HepG2 (cell line): ENCODE measurements around the gene STKLD1.

ENCODE experiments used
- HNRNPUL1 ChIP-seq: fragments of 200-400 bp; formaldehyde crosslinking; IDR thresholded peaks from 2 replicates; pipeline ENCODE4 v1.6.1; 2017; ENCODE audit warnings: low read depth, mild to moderate bottlenecking, low read length, moderate library complexity
- KLF15 ChIP-seq: sonication (generic); formaldehyde crosslinking; IDR thresholded peaks from 2 replicates; pipeline ENCODE4 v1.8.1; 2023; ENCODE audit warnings: borderline replicate concordance, mild to moderate bottlenecking, inconsistent platforms, missing genetic modification reagents, mixed read lengths
- POLR2A ChIP-seq, 2 experiments: IDR thresholded peaks; 2 replicates each; pipeline ENCODE4 v1.6.1; 2011; ENCODE audit warnings: low read depth in 2 of 2, low read length in 2 of 2, mild to moderate bottlenecking in 1 of 2, moderate library complexity in 1 of 2; ENCODE audit not compliant: insufficient read depth in 1 of 2
- TMF1 ChIP-seq: sonication (generic); formaldehyde crosslinking; IDR thresholded peaks from 2 replicates; pipeline ENCODE4 v1.8.1; 2022; ENCODE audit warnings: low read depth, missing genetic modification reagents
- ZBTB49 ChIP-seq: sonication (generic); formaldehyde crosslinking; IDR thresholded peaks from 2 replicates; pipeline ENCODE4 v1.4.0; 2020; ENCODE audit warnings: missing genetic modification reagents, borderline replicate concordance
- ZBTB7A ChIP-seq: sonication (generic); formaldehyde crosslinking; IDR thresholded peaks from 2 replicates; pipeline ENCODE4 v1.8.0; 2022; ENCODE audit warnings: mild to moderate bottlenecking, missing genetic modification reagents
- ZFP36 ChIP-seq: fragments of 150-350 bp; IDR thresholded peaks from 2 replicates; pipeline ENCODE4 v1.6.1; 2018; ENCODE audit warnings: borderline replicate concordance, low read length, low read depth; ENCODE audit not compliant: partially characterized antibody
- ZKSCAN1 ChIP-seq: fragments of 150-350 bp; IDR thresholded peaks from 2 replicates; pipeline ENCODE4 v1.6.1; 2014; ENCODE audit warnings: low read length
- ZNF670 ChIP-seq: sonication (generic); formaldehyde crosslinking; IDR thresholded peaks from 2 replicates; pipeline ENCODE4 v1.8.0; 2022; ENCODE audit warnings: mild to moderate bottlenecking, missing genetic modification reagents, borderline replicate concordance
- TF ChIP-seq, protein P1 (sequence below): sonication (generic); formaldehyde crosslinking; IDR thresholded peaks from 2 replicates; pipeline ENCODE4 v1.5.0; 2020; ENCODE audit warnings: mild to moderate bottlenecking, missing genetic modification reagents, moderate library complexity

DNA sequence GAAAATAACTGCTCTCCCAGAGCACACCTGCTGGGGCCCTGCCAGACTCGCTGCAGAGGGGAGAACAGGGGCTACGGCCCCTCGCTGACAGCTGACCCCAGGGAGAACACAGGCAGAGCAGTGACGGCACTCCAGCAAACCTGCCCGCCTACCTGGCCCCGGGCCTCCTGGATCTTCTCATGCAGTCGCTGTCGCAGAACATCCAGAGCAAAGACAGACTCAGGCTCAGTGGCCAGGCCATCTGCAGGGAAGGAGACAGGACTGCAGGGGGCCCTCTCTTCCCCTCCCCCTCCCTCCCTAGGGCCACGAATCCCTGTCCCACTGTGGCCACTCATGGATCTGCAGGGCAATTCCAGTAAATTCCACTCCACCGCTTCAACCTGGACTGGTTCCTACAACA is 42.6 kb upstream of the STKLD1 start:
- TF ChIP-seq ZBTB49 (CRISPR knock-in tag) (no peak), HNRNPUL1 (no peak), TMF1 (CRISPR knock-in tag) (no peak), KLF15 (CRISPR knock-in tag) (no peak), ZKSCAN1 (no peak), ZBTB7A (no peak), ZNF670 (CRISPR knock-in tag) (no peak), ZFP36 (no peak), POLR2A (IDR thresholded peaks at IDR 0.05; ENCODE audit: insufficient read depth in 1 of 2, low read depth in 2 of 2, low read length in 2 of 2) (no peak)
- TF ChIP-seq, protein P1, sequence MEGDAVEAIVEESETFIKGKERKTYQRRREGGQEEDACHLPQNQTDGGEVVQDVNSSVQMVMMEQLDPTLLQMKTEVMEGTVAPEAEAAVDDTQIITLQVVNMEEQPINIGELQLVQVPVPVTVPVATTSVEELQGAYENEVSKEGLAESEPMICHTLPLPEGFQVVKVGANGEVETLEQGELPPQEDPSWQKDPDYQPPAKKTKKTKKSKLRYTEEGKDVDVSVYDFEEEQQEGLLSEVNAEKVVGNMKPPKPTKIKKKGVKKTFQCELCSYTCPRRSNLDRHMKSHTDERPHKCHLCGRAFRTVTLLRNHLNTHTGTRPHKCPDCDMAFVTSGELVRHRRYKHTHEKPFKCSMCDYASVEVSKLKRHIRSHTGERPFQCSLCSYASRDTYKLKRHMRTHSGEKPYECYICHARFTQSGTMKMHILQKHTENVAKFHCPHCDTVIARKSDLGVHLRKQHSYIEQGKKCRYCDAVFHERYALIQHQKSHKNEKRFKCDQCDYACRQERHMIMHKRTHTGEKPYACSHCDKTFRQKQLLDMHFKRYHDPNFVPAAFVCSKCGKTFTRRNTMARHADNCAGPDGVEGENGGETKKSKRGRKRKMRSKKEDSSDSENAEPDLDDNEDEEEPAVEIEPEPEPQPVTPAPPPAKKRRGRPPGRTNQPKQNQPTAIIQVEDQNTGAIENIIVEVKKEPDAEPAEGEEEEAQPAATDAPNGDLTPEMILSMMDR (CRISPR knock-in tag): no peak
